ENCODE data around the gene MBD3L2. TPM values are rescaled to one million over a fixed set of nuclear protein-coding genes. Genes with fewer than 3 reads are reported as not detected.
"Not testable (repeated sequence)": the region's sequence is repeated elsewhere in the genome, so short reads cannot be mapped to it uniquely, and the experiment has no call there.

Gene MBD3L2
- total RNA-seq, 4 donors from 2014 or later = not detected

DNA sequence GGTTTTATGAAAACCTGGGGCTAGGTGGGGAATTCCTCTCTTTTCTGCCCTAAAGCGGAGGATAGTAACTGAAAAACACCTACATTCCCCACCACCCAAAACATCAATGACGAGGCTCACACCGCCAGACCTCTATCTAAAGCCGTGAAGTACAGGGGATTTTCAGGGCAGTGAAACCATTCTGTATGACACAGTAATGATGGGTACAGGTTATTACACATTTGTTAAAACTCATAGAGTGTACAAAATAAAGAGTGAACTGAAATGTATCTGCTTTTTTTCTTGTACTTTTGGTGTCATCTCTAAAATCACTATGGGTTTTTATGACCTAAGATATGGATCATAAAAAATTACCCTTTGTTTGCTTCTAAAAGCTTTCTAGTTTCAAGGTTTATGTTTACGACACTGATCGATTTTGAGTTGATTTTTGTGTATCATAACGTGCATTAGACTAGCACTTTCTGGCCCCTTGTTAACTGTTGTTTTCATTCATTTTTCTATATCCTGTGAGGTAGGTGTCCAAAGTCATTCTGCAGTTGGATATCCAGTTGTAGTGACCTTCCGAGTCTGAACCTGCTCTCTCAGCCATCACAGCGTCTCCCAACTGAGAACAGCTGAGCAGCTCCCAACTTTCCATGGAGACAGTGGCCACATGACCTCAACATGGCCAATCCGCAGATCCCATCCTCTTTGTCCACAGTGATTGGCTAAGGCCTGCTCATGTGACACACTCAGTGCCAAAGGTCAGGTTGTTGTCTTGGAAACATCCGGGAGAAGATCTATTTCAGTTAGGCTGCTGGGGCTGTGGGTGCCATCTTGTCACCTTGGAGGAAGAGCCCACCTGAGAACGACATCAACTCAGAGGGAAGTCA lies 38.2 kb upstream of the MBD3L2 start:
- TF ChIP-seq, protein P1, sequence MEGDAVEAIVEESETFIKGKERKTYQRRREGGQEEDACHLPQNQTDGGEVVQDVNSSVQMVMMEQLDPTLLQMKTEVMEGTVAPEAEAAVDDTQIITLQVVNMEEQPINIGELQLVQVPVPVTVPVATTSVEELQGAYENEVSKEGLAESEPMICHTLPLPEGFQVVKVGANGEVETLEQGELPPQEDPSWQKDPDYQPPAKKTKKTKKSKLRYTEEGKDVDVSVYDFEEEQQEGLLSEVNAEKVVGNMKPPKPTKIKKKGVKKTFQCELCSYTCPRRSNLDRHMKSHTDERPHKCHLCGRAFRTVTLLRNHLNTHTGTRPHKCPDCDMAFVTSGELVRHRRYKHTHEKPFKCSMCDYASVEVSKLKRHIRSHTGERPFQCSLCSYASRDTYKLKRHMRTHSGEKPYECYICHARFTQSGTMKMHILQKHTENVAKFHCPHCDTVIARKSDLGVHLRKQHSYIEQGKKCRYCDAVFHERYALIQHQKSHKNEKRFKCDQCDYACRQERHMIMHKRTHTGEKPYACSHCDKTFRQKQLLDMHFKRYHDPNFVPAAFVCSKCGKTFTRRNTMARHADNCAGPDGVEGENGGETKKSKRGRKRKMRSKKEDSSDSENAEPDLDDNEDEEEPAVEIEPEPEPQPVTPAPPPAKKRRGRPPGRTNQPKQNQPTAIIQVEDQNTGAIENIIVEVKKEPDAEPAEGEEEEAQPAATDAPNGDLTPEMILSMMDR (IDR thresholded peaks at IDR 0.05; ENCODE audit: low read depth) = no peak

DNA sequence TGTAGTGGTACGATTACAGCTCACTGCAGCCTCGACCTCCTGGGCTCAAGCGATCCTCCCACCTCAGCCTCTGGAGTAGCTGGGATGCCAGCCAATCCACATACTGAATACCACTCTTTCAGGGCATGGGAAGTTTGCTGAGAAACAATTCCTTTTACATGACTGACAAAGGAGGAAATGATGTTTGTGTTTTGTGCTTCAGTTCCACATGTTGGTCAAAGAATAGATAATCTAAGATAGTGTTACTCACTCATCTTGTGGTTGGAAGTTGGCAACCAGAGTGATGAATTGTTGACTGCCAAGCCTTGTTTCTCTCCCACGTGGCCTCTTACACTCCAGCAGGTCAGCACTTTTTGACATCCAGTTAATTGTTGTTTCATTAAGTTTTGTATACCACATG lies 35.4 kb upstream of the MBD3L2 start:
- TF ChIP-seq, protein P1 (IDR thresholded peaks at IDR 0.05; ENCODE audit: low read depth) = no peak

DNA sequence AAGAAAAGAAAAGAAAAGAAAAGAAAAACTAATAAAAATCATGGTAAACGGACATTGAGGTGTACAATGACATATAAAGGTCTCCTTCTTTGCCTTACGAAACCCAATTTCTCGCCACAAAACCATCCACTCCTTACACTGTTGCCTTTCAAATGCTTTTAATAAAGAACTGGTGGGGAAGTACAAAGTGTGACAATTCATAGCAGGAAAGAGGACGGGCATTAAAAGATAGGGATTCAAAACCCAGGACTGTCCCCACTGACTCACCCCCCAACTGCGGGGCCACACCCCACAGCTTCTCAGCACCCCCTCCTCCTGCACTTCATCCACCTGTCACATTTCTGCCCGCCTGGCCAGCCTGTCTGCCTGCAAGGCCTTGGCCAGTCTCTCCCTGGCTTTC lies 30.3 kb upstream of the MBD3L2 start:
- TF ChIP-seq, protein P1 (IDR thresholded peaks at IDR 0.05; ENCODE audit: low read depth) = no peak

DNA sequence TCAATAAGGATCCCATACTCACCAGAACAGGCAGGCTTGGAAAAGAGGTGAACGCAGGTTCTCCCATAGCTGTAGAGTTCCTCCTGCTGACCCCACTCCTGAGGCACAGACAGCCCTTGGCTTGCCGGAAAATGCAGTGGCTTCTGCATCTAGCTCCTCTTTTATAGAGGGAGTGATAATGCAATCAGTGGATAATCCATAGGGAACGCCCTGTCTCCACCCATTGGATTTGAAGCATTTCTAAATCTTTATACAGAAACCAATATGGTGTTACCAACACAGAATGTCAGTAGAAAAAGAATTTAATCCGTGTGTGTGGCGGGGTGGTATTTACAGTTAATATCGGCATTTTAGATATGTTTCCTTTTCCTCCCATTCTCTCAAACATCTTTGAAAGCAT lies 27.8 kb upstream of the MBD3L2 start, which contains the start of gene MBD3L2B:
Gene MBD3L2B (minus strand): TSS at position 101 of the 400 bp plus-strand sequence. CDS start 34 bp downstream, at position 67.
- TF ChIP-seq, protein P1 (IDR thresholded peaks at IDR 0.05; ENCODE audit: low read depth) = not testable (repeated sequence)

DNA sequence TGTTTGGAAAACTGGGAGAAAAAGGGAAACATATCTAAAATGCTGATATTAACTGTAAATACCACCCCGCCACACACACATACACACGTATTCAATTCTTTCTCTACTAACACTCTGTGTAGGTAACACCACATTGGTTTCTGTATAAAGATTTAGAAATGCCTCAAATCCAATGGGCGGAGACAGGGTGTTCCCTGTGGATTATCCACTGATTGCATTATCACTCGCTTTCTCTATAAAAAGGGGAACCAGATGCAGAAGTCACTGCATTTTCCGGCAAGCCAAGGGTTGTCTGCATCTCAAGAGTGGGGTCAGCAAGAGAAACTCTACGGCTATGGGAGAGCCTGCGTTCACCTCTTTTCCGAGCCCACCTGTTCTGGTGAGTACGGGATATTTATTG lies 18.8 kb upstream of the MBD3L2 start, which contains the start of gene MBD3L5:
Gene MBD3L5 (plus strand): TSS at position 301 of the 400 bp plus-strand sequence. CDS start 34 bp downstream, at position 335.
- TF ChIP-seq, protein P1 (IDR thresholded peaks at IDR 0.05; ENCODE audit: low read depth) = not testable (repeated sequence)

DNA sequence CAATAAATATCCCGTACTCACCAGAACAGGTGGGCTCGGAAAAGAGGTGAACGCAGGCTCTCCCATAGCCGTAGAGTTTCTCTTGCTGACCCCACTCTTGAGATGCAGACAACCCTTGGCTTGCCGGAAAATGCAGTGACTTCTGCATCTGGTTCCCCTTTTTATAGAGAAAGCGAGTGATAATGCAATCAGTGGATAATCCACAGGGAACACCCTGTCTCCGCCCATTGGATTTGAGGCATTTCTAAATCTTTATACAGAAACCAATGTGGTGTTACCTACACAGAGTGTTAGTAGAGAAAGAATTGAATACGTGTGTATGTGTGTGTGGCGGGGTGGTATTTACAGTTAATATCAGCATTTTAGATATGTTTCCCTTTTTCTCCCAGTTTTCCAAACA lies 9.0 kb upstream of the MBD3L2 start, which contains the start of gene MBD3L4:
Gene MBD3L4 (minus strand): TSS at position 101 of the 400 bp plus-strand sequence. CDS start 35 bp downstream, at position 66.
- TF ChIP-seq, protein P1 (IDR thresholded peaks at IDR 0.05; ENCODE audit: low read depth) = not testable (repeated sequence)

DNA sequence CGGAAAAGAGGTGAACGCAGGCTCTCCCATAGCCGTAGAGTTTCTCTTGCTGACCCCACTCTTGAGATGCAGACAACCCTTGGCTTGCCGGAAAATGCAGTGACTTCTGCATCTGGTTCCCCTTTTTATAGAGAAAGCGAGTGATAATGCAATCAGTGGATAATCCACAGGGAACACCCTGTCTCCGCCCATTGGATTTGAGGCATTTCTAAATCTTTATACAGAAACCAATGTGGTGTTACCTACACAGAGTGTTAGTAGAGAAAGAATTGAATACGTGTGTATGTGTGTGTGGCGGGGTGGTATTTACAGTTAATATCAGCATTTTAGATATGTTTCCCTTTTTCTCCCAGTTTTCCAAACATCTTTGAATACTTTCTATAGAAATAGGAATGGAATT lies 9.5 kb downstream of the MBD3L2 start, which contains the start of gene MBD3L3:
Gene MBD3L3 (minus strand): TSS at position 101 of the 400 bp plus-strand sequence. CDS start 71 bp downstream, at position 30.
- TF ChIP-seq, protein P1 (IDR thresholded peaks at IDR 0.05; ENCODE audit: low read depth) = not testable (repeated sequence)
